ENCODE data around the gene HOXC10. TPM values are rescaled to one million over a fixed set of nuclear protein-coding genes. Genes with fewer than 3 reads are reported as not detected.

HOXC10 gene
- not detected in 2 replicates for total RNA-seq (2013; cell fraction: nucleolus; rRNA removed)
- not detected in 2 replicates for total RNA-seq (2014; rRNA removed)
- total RNA-seq (2014; rRNA removed; fragmentation: Illumina TruSeq; extraction: Trizol): not detected in 2 replicates
- total RNA-seq (2021): 0.59 TPM in 1 of 2 replicates, not detected in the other
- polyA plus RNA-seq (2011; ENCODE audit: low read depth): not detected
- not detected in 2 replicates for polyA plus RNA-seq (2011; rRNA removed)
- 0.03 TPM in 1 of 2 replicates, not detected in the other for polyA plus RNA-seq (2011; cell fraction: cytosol; rRNA removed)
- not detected in 2 replicates for polyA plus RNA-seq (2011; cell fraction: nucleus; rRNA removed)
- polyA plus RNA-seq (2012): not detected in 2 replicates
- not detected in 2 replicates for polyA plus RNA-seq (2014; fragmentation: Illumina TruSeq; extraction: Trizol)
- not detected for polyA plus RNA-seq (2014; fragmentation: Nextera tagmentation; extraction: Ambion mirVana)
- polyA plus RNA-seq (2014; rRNA removed): not detected in 2 replicates
- polyA plus RNA-seq (2016; fragmentation: Nextera tagmentation; extraction: Ambion mirVana): not detected
- polyA minus RNA-seq (2011; rRNA and poly(A)+ RNA removed): not detected in 2 replicates
- polyA minus RNA-seq (2011; cell fraction: cytosol; rRNA and poly(A)+ RNA removed): not detected in 2 replicates
- polyA minus RNA-seq (2011; cell fraction: nucleus; rRNA and poly(A)+ RNA removed): 0.24 TPM in 1 of 2 replicates, not detected in the other
- percentile 19 among the genes with signal in this experiment for Bru-seq, nascent RNA
- BruChase-seq, experiment 1, labeled RNA remaining after a 6-hour chase: percentile 28 among the genes with signal in this experiment
- BruChase-seq, experiment 2, labeled RNA remaining after a 2-hour chase: percentile 36 among the genes with signal in this experiment
- long read RNA-seq, experiment 1: 0 reads
- long read RNA-seq, experiment 2: 0 reads

- DNase-seq (ENCODE audit: low read depth, low spot score) (peak; percentile 38), FAIRE-seq (peak; percentile 72), ATAC-seq (peak; percentile 80)
- intact Hi-C loops (cut with micrococcal nuclease; ENCODE audit: unreplicated experiment) (loop anchor here (2.0 to 10.0 kb wide), 4 partner anchors 190 to 280 kb away; no protein-coding TSS in a partner anchor), in situ Hi-C loops (cut with MboI) (no loop called here)
- RAD21 ChIA-PET (ENCODE audit: unreplicated experiment): interaction anchor here (0.5 to 3.3 kb wide), 15 partner anchors 10 to 235 kb away, joined by 3 to 14 read pairs (median 3); partner anchors contain the start of genes HOXC5, HOXC8 and HOXC9
- H4K20me1 ChIP-seq (ENCODE audit: control insufficient read depth, insufficient read depth): peaks cover 3% of the 10 kb centered on the region; the same call in 1 of the 2 replicates
- no peak within 1 kb of the TSS for H3K27ac ChIP-seq (ENCODE audit: control insufficient read depth, insufficient read depth)
- peaks cover 30 to 50% of the 10 kb centered on the region in 2 experiments for H3K27me3 ChIP-seq (replicated peaks in 1 of 2; ENCODE audit: control insufficient read depth in 2 of 2, insufficient read depth in 2 of 2, low read length in 1 of 2)
- peaks cover 24% of the 10 kb centered on the region for H3K4me1 ChIP-seq (ENCODE audit: control insufficient read depth, insufficient read depth, low read length)
- no peak within 1 kb of the TSS; the same call in 1 of the 2 replicates for H2AFZ ChIP-seq (ENCODE audit: control insufficient read depth, low read depth, low read length)
- H3K4me2 ChIP-seq (ENCODE audit: control insufficient read depth, insufficient read depth): peak within 1 kb of the TSS; percentile 57
- CTCF ChIA-PET: interaction anchor here (0.5 to 5.5 kb wide), 34 partner anchors 9 to 361 kb away, joined by 3 to 54 read pairs (median 4); partner anchors contain the start of genes CALCOCO1, HOXC5, HOXC6 and HOXC8
- H3K36me3 ChIP-seq (ENCODE audit: control insufficient read depth in 2 of 2, insufficient read depth in 2 of 2, low read length in 1 of 2): no peaks in the 10 kb centered on the region
- no peak within 1 kb of the TSS for H3K9ac ChIP-seq (ENCODE audit: control insufficient read depth, insufficient read depth, low read length)
- SMC1A ChIA-PET (ENCODE audit: uncharacterized antibody, unreplicated experiment): interaction anchor here (0.7 to 4.5 kb wide), 7 partner anchors 11 to 231 kb away, joined by 3 to 29 read pairs (median 3); partner anchors contain the start of gene HOXC5
- 38% methylated on average over 44 of the region's 55 CpGs for WGBS (ENCODE audit: insufficient coverage, insufficient replicate concordance, low lambda C conversion rate, missing lambda C conversion rate)
- POLR2A ChIA-PET: interaction anchor here (0.6 to 1.2 kb wide), 3 partner anchors 10 to 589 kb away, joined by 3 to 4 read pairs (median 3); no protein-coding TSS in a partner anchor
- peak within 1 kb of the TSS; percentile 44; the same call in 1 of the 2 replicates for H3K4me3 ChIP-seq
- no peaks in the 10 kb centered on the region for H3K9me3 ChIP-seq (replicated peaks; ENCODE audit: control insufficient read depth, insufficient read depth, low read length)
- BruUV-seq (replicated peaks): no TSS peak
- no peaks in the 10 kb centered on the region for H3K79me2 ChIP-seq (ENCODE audit: control insufficient read depth, insufficient read depth, low read length)
- TF ChIP-seq, protein P1, sequence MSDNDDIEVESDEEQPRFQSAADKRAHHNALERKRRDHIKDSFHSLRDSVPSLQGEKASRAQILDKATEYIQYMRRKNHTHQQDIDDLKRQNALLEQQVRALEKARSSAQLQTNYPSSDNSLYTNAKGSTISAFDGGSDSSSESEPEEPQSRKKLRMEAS (IDR thresholded peaks at IDR 0.05; ENCODE audit: low read depth, low read length): peak; percentile 44; the same call in 1 of the 2 replicates
- peak; percentile 85 for TF ChIP-seq ATF7 (IDR thresholded peaks at IDR 0.05; ENCODE audit: low read depth)
- peak; percentile 55 for TF ChIP-seq SMC3 (IDR thresholded peaks at IDR 0.05; ENCODE audit: borderline replicate concordance, low read length)
- peak; percentile 94 for TF ChIP-seq NR2F1 (conservative IDR thresholded peaks at IDR 0.05)
- peak; percentile 82 for TF ChIP-seq SUZ12 (IDR thresholded peaks at IDR 0.05; ENCODE audit: unreplicated experiment)
- 0 out of 2 replicates have a peak, but pooled peaks have one; percentile 8 for TF ChIP-seq JUND (IDR thresholded peaks at IDR 0.05; ENCODE audit: low read depth, low read length)
- no peak for TF ChIP-seq BACH1 (IDR thresholded peaks at IDR 0.05; ENCODE audit: borderline replicate concordance)
- no peak for TF ChIP-seq MYB (IDR thresholded peaks at IDR 0.05; ENCODE audit: borderline replicate concordance, low read depth, low read length)
- TF ChIP-seq ZNF207 (IDR thresholded peaks at IDR 0.05; ENCODE audit: borderline replicate concordance): no peak
- peak; percentile 67 to 93 (median 86) for TF ChIP-seq CTCF (IDR thresholded peaks at IDR 0.05 in 2 of 3, conservative IDR thresholded peaks at IDR 0.05 in 1 of 3; ENCODE audit: control insufficient read depth in 2 of 3, extremely low read depth in 1 of 3, insufficient read depth in 1 of 3, low read depth in 3 of 3, low read length in 3 of 3)
- TF ChIP-seq BCL3 (IDR thresholded peaks at IDR 0.05; ENCODE audit: borderline replicate concordance, insufficient read depth, low read depth, low read length, poor library complexity, severe bottlenecking): no peak
- TF ChIP-seq, protein P2, sequence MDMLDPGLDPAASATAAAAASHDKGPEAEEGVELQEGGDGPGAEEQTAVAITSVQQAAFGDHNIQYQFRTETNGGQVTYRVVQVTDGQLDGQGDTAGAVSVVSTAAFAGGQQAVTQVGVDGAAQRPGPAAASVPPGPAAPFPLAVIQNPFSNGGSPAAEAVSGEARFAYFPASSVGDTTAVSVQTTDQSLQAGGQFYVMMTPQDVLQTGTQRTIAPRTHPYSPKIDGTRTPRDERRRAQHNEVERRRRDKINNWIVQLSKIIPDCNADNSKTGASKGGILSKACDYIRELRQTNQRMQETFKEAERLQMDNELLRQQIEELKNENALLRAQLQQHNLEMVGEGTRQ (IDR thresholded peaks at IDR 0.05; ENCODE audit: borderline replicate concordance, low read depth, low read length): peak; percentile 65
- TF ChIP-seq MYC (IDR thresholded peaks at IDR 0.05; ENCODE audit: insufficient read depth, insufficient read length, insufficient replicate concordance, low read length, severe bottlenecking): no peak
Observed at GRCh38 chr12:53984901-53985691, at the start of gene HOXC10. HOXC10 (plus strand) TSS chr12:53985146; CDS start chr12:53985260, 114 bp downstream.
